Bronchial epithelial cell (primary cell): ENCODE results near the gene MBD3L2B. TPM values are rescaled to one million over a fixed set of nuclear protein-coding genes. Genes with fewer than 3 reads are reported as not detected.

ENCODE experiments used
- total RNA-seq: library from RNA; depleted of rRNA; stranded (reverse); fragments of >200 nt; gene quantifications from 2 replicates; pipeline ENCODE4 v1.2.1, GENCODE V29; 2014

Gene MBD3L2B
- total RNA-seq, 1 donor from 2014 or later, result not detected

Other genes starting within 250 kb of the MBD3L2B start
- gene VAV1, start 248.7 kb downstream of the MBD3L2B start, total RNA-seq, result 0.51 and 0.53 TPM in 2 replicates
- gene ADGRE1, start 133.9 kb downstream of the MBD3L2B start, total RNA-seq, result not detected in 2 replicates
- gene MBD3L5, start 9.1 kb upstream of the MBD3L2B start, total RNA-seq, result not detected in 2 replicates
- gene MBD3L4, start 18.7 kb upstream of the MBD3L2B start, total RNA-seq, result not detected in 2 replicates
- not detected in 2 replicates for gene MBD3L2, start 27.9 kb upstream of the MBD3L2B start, total RNA-seq
- gene MBD3L3, start 37.2 kb upstream of the MBD3L2B start, total RNA-seq, result not detected in 2 replicates
- 11.6 and 14.0 TPM in 2 replicates for gene ZNF557, start 48.3 kb upstream of the MBD3L2B start, total RNA-seq